CD4-positive, alpha-beta memory T cell (primary cell): ENCODE results near the gene MED9. TPM values are rescaled to one million over a fixed set of nuclear protein-coding genes. Genes with fewer than 3 reads are reported as not detected.
"Not testable (repeated sequence)": the region's sequence is repeated elsewhere in the genome, so short reads cannot be mapped to it uniquely, and the experiment has no call there.

Experiments used
- CTCF ChIA-PET: fragments of 350-600 bp; sonication (Branson Sonifier 250); formaldehyde crosslinking; loops from one replicate; lab custom pipeline; 2021; ENCODE audit warnings: inconsistent platforms; ENCODE audit not compliant: partially characterized antibody; lab: Charles Lee
- POLR2A ChIA-PET: fragments of 350-600 bp; sonication (Branson Sonifier 250); formaldehyde crosslinking; loops from one replicate; lab custom pipeline; 2021; ENCODE audit not compliant: partially characterized antibody; lab: Charles Lee
- DNase-seq, 5 donors: peaks; one replicate each; pipeline versions ENCODE4 v3.0.0 to v3.0.0-alpha.2; 2020 to 2022; ENCODE audit warnings: mixed read lengths in 1 of 5
- H3K27ac ChIP-seq: one replicate; pipeline ENCODE4 v1.7.0; 2013; ENCODE audit warnings: low read depth, low read length
- H3K27me3 ChIP-seq: 2 replicates; pipeline ENCODE4 v1.7.0; 2013; ENCODE audit warnings: mild to moderate bottlenecking, low read length, moderate library complexity; ENCODE audit not compliant: insufficient read depth
- H3K36me3 ChIP-seq: 2 replicates; pipeline ENCODE4 v1.7.0; 2013; ENCODE audit warnings: mild to moderate bottlenecking, low read length, moderate library complexity; ENCODE audit not compliant: insufficient read depth
- H3K4me1 ChIP-seq: 2 replicates; pipeline ENCODE4 v1.7.0; 2013; ENCODE audit warnings: mild to moderate bottlenecking, low read length, moderate library complexity; ENCODE audit not compliant: insufficient read depth
- H3K4me3 ChIP-seq, 2 donors: one replicate each; pipeline ENCODE4 v1.7.0; 2013; ENCODE audit warnings: low read length in 2 of 2, mild to moderate bottlenecking in 1 of 2
- H3K9me3 ChIP-seq, 2 donors: one replicate each; pipeline ENCODE4 v1.7.0; 2013; ENCODE audit warnings: low read length in 2 of 2, control low read depth in 1 of 2; ENCODE audit not compliant: control insufficient read depth in 1 of 2
- H3K27ac Mint-ChIP-seq, 7 donors: one replicate each; pipeline ENCODE4 v1.8.0; 2020 to 2021; ENCODE audit warnings: mixed read lengths in 7 of 7, mild to moderate bottlenecking in 6 of 7, inconsistent platforms in 3 of 7, moderate library complexity in 3 of 7
- H3K27me3 Mint-ChIP-seq, 2 donors: one replicate each; pipeline ENCODE4 v1.8.0; 2020 to 2021; ENCODE audit warnings: mixed read lengths in 2 of 2
- H3K36me3 Mint-ChIP-seq, 2 donors: one replicate each; pipeline ENCODE4 v1.8.0; 2020 to 2021; ENCODE audit warnings: mixed read lengths in 2 of 2, inconsistent platforms in 1 of 2, mild to moderate bottlenecking in 1 of 2
- H3K4me1 Mint-ChIP-seq, 4 donors: one replicate each; pipeline ENCODE4 v1.8.0; 2020 to 2021; ENCODE audit warnings: mixed read lengths in 4 of 4, mild to moderate bottlenecking in 1 of 4
- H3K4me3 Mint-ChIP-seq, 8 donors: one replicate each; pipeline ENCODE4 v1.8.0; 2020 to 2021; ENCODE audit warnings: mixed read lengths in 8 of 8, mild to moderate bottlenecking in 7 of 8, moderate library complexity in 6 of 8, inconsistent platforms in 3 of 8
- H3K9me3 Mint-ChIP-seq, 8 donors: one replicate each; pipeline ENCODE4 v1.8.0; 2020 to 2021; ENCODE audit warnings: mixed read lengths in 8 of 8, mild to moderate bottlenecking in 5 of 8, inconsistent platforms in 3 of 8, moderate library complexity in 1 of 8
- intact Hi-C: fragments of 100-400 bp; cut with micrococcal nuclease; formaldehyde crosslinking; loops from one replicate; pipeline ENCODE4 v1.15.1; 2023
- polyA plus RNA-seq, 2 donors: library from polyadenylated mRNA; unstranded; fragments of 300-500 nt; fragmentation: Illumina TruSeq; gene quantifications; one replicate each; pipeline ENCODE4 v1.2.3, GENCODE V29; 2021
- total RNA-seq, 2 experiments: library from RNA; stranded (reverse); gene quantifications; one replicate each; pipeline ENCODE4 v1.2.3, GENCODE V29; 2021

Gene MED9
- total and polyA plus RNA-seq, 4 experiments from 2014 or later: 9.3 to 18.9 (median 16.9) TPM

- H3K4me1 ChIP-seq, H3K36me3 ChIP-seq, DNase-seq, H3K27ac Mint-ChIP-seq, intact Hi-C loops, H3K27ac ChIP-seq, H3K9me3 ChIP-seq, H3K4me3 ChIP-seq, H3K9me3 Mint-ChIP-seq, H3K4me3 Mint-ChIP-seq, H3K27me3 ChIP-seq, POLR2A ChIA-PET, H3K27me3 Mint-ChIP-seq: not testable (repeated sequence)
- peaks cover 16 to 24% (median 17%) of the 10 kb centered on the region in 4 donors for H3K4me1 Mint-ChIP-seq
- CTCF ChIA-PET: interaction anchor here (1.2 kb wide), 1 partner anchor 10 kb away, joined by 3 read pairs; the partner anchor contains the start of gene RASD1
- peaks cover 21 to 46% of the 10 kb centered on the region in 2 donors for H3K36me3 Mint-ChIP-seq
These were observed 9.6 kb downstream of the MED9 start for GRCh38 chr17:17486416-17486815.

GRCh38 chr17:17487998-17488397 is 11.2 kb downstream of the MED9 start:
- Histone ChIP-seq H3K9me3 (no peaks in the 10 kb centered on the region), H3K4me3 (no peak overlapping the region), H3K4me1 (peaks cover 2% of the 10 kb centered on the region), H3K27ac (no peak overlapping the region), H3K36me3 (peaks cover 14% of the 10 kb centered on the region), H3K27me3 (no peaks in the 10 kb centered on the region)
- Mint-ChIP-seq H3K4me1 (peaks cover 6 to 9% (median 8%) of the 10 kb centered on the region in 4 donors), H3K27ac (peak overlapping the region in 1 of 7 donors; percentile 32), H3K9me3 (no peaks in the 10 kb centered on the region), H3K4me3 (no peak overlapping the region), H3K27me3 (no peaks in the 10 kb centered on the region), H3K36me3 (peaks cover 31 to 48% of the 10 kb centered on the region in 2 donors)
- no peak for DNase-seq
- ChIA-PET CTCF (no interaction called here), POLR2A (no interaction called here)
- intact Hi-C loops: no loop called here

GRCh38 chr17:17491031-17491471 is 14.3 kb downstream of the MED9 start:
- peaks cover 14% of the 10 kb centered on the region for H3K36me3 ChIP-seq
- ChIA-PET POLR2A (interaction anchor here (0.8 kb wide), 1 partner anchor 14 kb away, joined by 3 read pairs; the partner anchor contains the start of gene MED9), CTCF (interaction anchor here (0.6 to 1.5 kb wide), 2 partner anchors 99 to 125 kb away, joined by 4 read pairs; no protein-coding TSS in a partner anchor)
- peaks cover 12% of the 10 kb centered on the region for H3K4me1 ChIP-seq
- peaks cover 0 to 1% of the 10 kb centered on the region in 2 donors for H3K27me3 Mint-ChIP-seq
- peaks cover 25 to 46% of the 10 kb centered on the region in 2 donors for H3K36me3 Mint-ChIP-seq
- H3K9me3 ChIP-seq: no peaks in the 10 kb centered on the region
- intact Hi-C loops: no loop called here
- no peaks in the 10 kb centered on the region for H3K9me3 Mint-ChIP-seq
- no peaks in the 10 kb centered on the region for H3K27me3 ChIP-seq
- peaks cover 4 to 17% (median 7%) of the 10 kb centered on the region in 4 donors for H3K4me1 Mint-ChIP-seq
- no peak overlapping the region for H3K4me3 Mint-ChIP-seq
- no peak for DNase-seq
- H3K27ac ChIP-seq: no peak overlapping the region
- no peak overlapping the region for H3K4me3 ChIP-seq
- H3K27ac Mint-ChIP-seq: no peak overlapping the region

GRCh38 chr17:17491546-17491988 is 14.8 kb downstream of the MED9 start:
- peaks cover 25 to 46% of the 10 kb centered on the region in 2 donors for H3K36me3 Mint-ChIP-seq

GRCh38 chr17:17492085-17492484 is 15.3 kb downstream of the MED9 start:
- ChIA-PET CTCF (interaction anchor here (1.5 kb wide), 1 partner anchor 98 kb away, joined by 4 read pairs; no protein-coding TSS in a partner anchor), POLR2A (no interaction called here)
- intact Hi-C loops: no loop called here
- no peaks in the 10 kb centered on the region for H3K27me3 ChIP-seq
- Mint-ChIP-seq H3K27me3 (peaks cover 0 to 1% of the 10 kb centered on the region in 2 donors), H3K27ac (no peak overlapping the region), H3K4me1 (peaks cover 3 to 18% (median 7%) of the 10 kb centered on the region in 4 donors), H3K4me3 (no peak overlapping the region), H3K36me3 (peaks cover 21 to 42% of the 10 kb centered on the region in 2 donors), H3K9me3 (no peaks in the 10 kb centered on the region)
- DNase-seq: no peak
- no peak overlapping the region for H3K4me3 ChIP-seq
- no peaks in the 10 kb centered on the region for H3K9me3 ChIP-seq
- H3K4me1 ChIP-seq: peaks cover 14% of the 10 kb centered on the region
- no peak overlapping the region for H3K27ac ChIP-seq
- H3K36me3 ChIP-seq: peaks cover 14% of the 10 kb centered on the region

More at GRCh38 chr17:17491546-17491988, 14.8 kb downstream of the MED9 start:
- no peak overlapping the region for H3K27ac ChIP-seq
- POLR2A ChIA-PET: interaction anchor here (0.8 kb wide), 1 partner anchor 14 kb away, joined by 3 read pairs; the partner anchor contains the start of gene MED9
- peaks cover 14% of the 10 kb centered on the region for H3K36me3 ChIP-seq
- intact Hi-C loops: no loop called here
- Mint-ChIP-seq H3K4me1 (peaks cover 4 to 17% (median 7%) of the 10 kb centered on the region in 4 donors), H3K27me3 (peaks cover 0 to 1% of the 10 kb centered on the region in 2 donors), H3K9me3 (no peaks in the 10 kb centered on the region), H3K27ac (peak overlapping the region in 1 of 7 donors; percentile 69), H3K4me3 (no peak overlapping the region)
- no peak for DNase-seq
- H3K4me3 ChIP-seq: no peak overlapping the region
- no peaks in the 10 kb centered on the region for H3K9me3 ChIP-seq
- peaks cover 12% of the 10 kb centered on the region for H3K4me1 ChIP-seq
- CTCF ChIA-PET: interaction anchor here (1.5 kb wide), 1 partner anchor 99 kb away, joined by 4 read pairs; no protein-coding TSS in a partner anchor
- no peaks in the 10 kb centered on the region for H3K27me3 ChIP-seq

GRCh38 chr17:17492571-17492970 is 15.8 kb downstream of the MED9 start:
- no peaks in the 10 kb centered on the region for H3K9me3 ChIP-seq
- POLR2A ChIA-PET: no interaction called here
- no peak for DNase-seq
- intact Hi-C loops: no loop called here
- peaks cover 14% of the 10 kb centered on the region for H3K36me3 ChIP-seq
- Mint-ChIP-seq H3K36me3 (peaks cover 16 to 37% of the 10 kb centered on the region in 2 donors), H3K4me1 (peaks cover 3 to 22% (median 8%) of the 10 kb centered on the region in 4 donors), H3K4me3 (peak overlapping the region in 1 of 8 donors; percentile 39), H3K27ac (peak overlapping the region in 1 of 7 donors; percentile 1), H3K9me3 (no peaks in the 10 kb centered on the region), H3K27me3 (peaks cover 0 to 1% of the 10 kb centered on the region in 2 donors)
- no peaks in the 10 kb centered on the region for H3K27me3 ChIP-seq
- H3K4me3 ChIP-seq: no peak overlapping the region
- no peak overlapping the region for H3K27ac ChIP-seq
- H3K4me1 ChIP-seq: peaks cover 19% of the 10 kb centered on the region
- CTCF ChIA-PET: no interaction called here

- intact Hi-C loops: no loop called here
- H3K36me3 Mint-ChIP-seq: peaks cover 10 to 32% of the 10 kb centered on the region in 2 donors
- H3K27me3 Mint-ChIP-seq: peaks cover 0 to 1% of the 10 kb centered on the region in 2 donors
- no peak for DNase-seq
- POLR2A ChIA-PET: no interaction called here
- Histone ChIP-seq H3K4me1 (peaks cover 19% of the 10 kb centered on the region), H3K4me3 (no peak overlapping the region), H3K36me3 (peaks cover 9% of the 10 kb centered on the region), H3K27me3 (no peaks in the 10 kb centered on the region), H3K9me3 (no peaks in the 10 kb centered on the region), H3K27ac (no peak overlapping the region)
- H3K4me3 Mint-ChIP-seq: peak overlapping the region in 5 of 8 donors; percentile 7 to 57 (median 17)
- H3K27ac Mint-ChIP-seq: no peak overlapping the region
- H3K9me3 Mint-ChIP-seq: no peaks in the 10 kb centered on the region
- H3K4me1 Mint-ChIP-seq: peaks cover 3 to 22% (median 9%) of the 10 kb centered on the region in 4 donors
- CTCF ChIA-PET: no interaction called here
These were observed 16.6 kb downstream of the MED9 start for GRCh38 chr17:17493249-17493985.
